ENCODE data around the gene LRMDA.
"Not testable (repeated sequence)": the region's sequence is repeated elsewhere in the genome, so short reads cannot be mapped to it uniquely, and the experiment has no call there.

Gene LRMDA

GRCh38 chr10:76138906-76139305 lies 707.5 kb downstream of the LRMDA start:
- no peak overlapping the region for H3K27ac ChIP-seq (ENCODE audit: low read depth, low read length)
- H3K79me2 ChIP-seq (ENCODE audit: control insufficient read depth, insufficient read depth, low read length, unreplicated experiment), result no peaks in the 10 kb centered on the region
- no peak overlapping the region for H3K4me3 ChIP-seq (ENCODE audit: low read depth, low read length)
- peaks cover 4% of the 10 kb centered on the region; the same call in 1 of the 2 replicates for H3K27me3 ChIP-seq (ENCODE audit: insufficient read depth, low read length)
- no peak overlapping the region for H2AFZ ChIP-seq (ENCODE audit: low read length, unreplicated experiment)
- H3K36me3 ChIP-seq (ENCODE audit: insufficient read depth, low read length), result no peaks in the 10 kb centered on the region
- H3K4me1 ChIP-seq (ENCODE audit: control insufficient read depth, insufficient read depth, low read length, unreplicated experiment), result no peaks in the 10 kb centered on the region

- Histone ChIP-seq H3K36me3 (ENCODE audit: insufficient read depth, low read length) (no peaks in the 10 kb centered on the region), H3K79me2 (ENCODE audit: control insufficient read depth, insufficient read depth, low read length, unreplicated experiment) (no peaks in the 10 kb centered on the region), H3K27me3 (ENCODE audit: insufficient read depth, low read length) (peaks cover 4% of the 10 kb centered on the region; the same call in 1 of the 2 replicates), H3K4me1 (ENCODE audit: control insufficient read depth, insufficient read depth, low read length, unreplicated experiment) (no peaks in the 10 kb centered on the region), H3K4me3 (ENCODE audit: low read depth, low read length) (no peak overlapping the region), H2AFZ (ENCODE audit: low read length, unreplicated experiment) (no peak overlapping the region), H3K27ac (ENCODE audit: low read depth, low read length) (no peak overlapping the region)
Measured at GRCh38 chr10:76139431-76139830, 708.0 kb downstream of the LRMDA start.

- H2AFZ ChIP-seq (ENCODE audit: low read length, unreplicated experiment), result no peak overlapping the region
- no peaks in the 10 kb centered on the region for H3K36me3 ChIP-seq (ENCODE audit: insufficient read depth, low read length)
- H3K4me3 ChIP-seq (ENCODE audit: low read depth, low read length), result no peak overlapping the region
- H3K27me3 ChIP-seq (ENCODE audit: insufficient read depth, low read length), result peaks cover 4% of the 10 kb centered on the region; the same call in 1 of the 2 replicates
- no peaks in the 10 kb centered on the region for H3K79me2 ChIP-seq (ENCODE audit: control insufficient read depth, insufficient read depth, low read length, unreplicated experiment)
- H3K4me1 ChIP-seq (ENCODE audit: control insufficient read depth, insufficient read depth, low read length, unreplicated experiment), result no peaks in the 10 kb centered on the region
- no peak overlapping the region for H3K27ac ChIP-seq (ENCODE audit: low read depth, low read length)
Measured at GRCh38 chr10:76141376-76141775, 710.0 kb downstream of the LRMDA start.

- not testable (repeated sequence) for H3K4me1 ChIP-seq (ENCODE audit: control insufficient read depth, insufficient read depth, low read length, unreplicated experiment); H3K27me3 ChIP-seq (ENCODE audit: insufficient read depth, low read length); H3K4me3 ChIP-seq (ENCODE audit: low read depth, low read length); H3K27ac ChIP-seq (ENCODE audit: low read depth, low read length); H3K36me3 ChIP-seq (ENCODE audit: insufficient read depth, low read length); H3K79me2 ChIP-seq (ENCODE audit: control insufficient read depth, insufficient read depth, low read length, unreplicated experiment); H2AFZ ChIP-seq (ENCODE audit: low read length, unreplicated experiment)
Measured at GRCh38 chr10:76148217-76148616, 716.8 kb downstream of the LRMDA start.

GRCh38 chr10:76149182-76149581 lies 717.8 kb downstream of the LRMDA start:
- Histone ChIP-seq H2AFZ (ENCODE audit: low read length, unreplicated experiment) (no peak overlapping the region), H3K36me3 (ENCODE audit: insufficient read depth, low read length) (no peaks in the 10 kb centered on the region), H3K27me3 (ENCODE audit: insufficient read depth, low read length) (0 out of 2 replicates have a peak, but pooled peaks cover 6% of the 10 kb centered on the region), H3K4me1 (ENCODE audit: control insufficient read depth, insufficient read depth, low read length, unreplicated experiment) (no peaks in the 10 kb centered on the region), H3K27ac (ENCODE audit: low read depth, low read length) (no peak overlapping the region), H3K79me2 (ENCODE audit: control insufficient read depth, insufficient read depth, low read length, unreplicated experiment) (no peaks in the 10 kb centered on the region), H3K4me3 (ENCODE audit: low read depth, low read length) (no peak overlapping the region)

GRCh38 chr10:76149602-76150138 lies 718.2 kb downstream of the LRMDA start:
- no peaks in the 10 kb centered on the region for H3K36me3 ChIP-seq (ENCODE audit: insufficient read depth, low read length)
- no peaks in the 10 kb centered on the region for H3K79me2 ChIP-seq (ENCODE audit: control insufficient read depth, insufficient read depth, low read length, unreplicated experiment)
- H3K4me1 ChIP-seq (ENCODE audit: control insufficient read depth, insufficient read depth, low read length, unreplicated experiment), result no peaks in the 10 kb centered on the region
- H3K27ac ChIP-seq (ENCODE audit: low read depth, low read length), result no peak overlapping the region
- H3K27me3 ChIP-seq (ENCODE audit: insufficient read depth, low read length), result peaks cover 10% of the 10 kb centered on the region
- H2AFZ ChIP-seq (ENCODE audit: low read length, unreplicated experiment), result no peak overlapping the region
- no peak overlapping the region for H3K4me3 ChIP-seq (ENCODE audit: low read depth, low read length)

- Histone ChIP-seq H3K4me3 (ENCODE audit: low read depth, low read length) (no peak overlapping the region), H3K27me3 (ENCODE audit: insufficient read depth, low read length) (peaks cover 17% of the 10 kb centered on the region), H2AFZ (ENCODE audit: low read length, unreplicated experiment) (no peak overlapping the region), H3K36me3 (ENCODE audit: insufficient read depth, low read length) (no peaks in the 10 kb centered on the region), H3K27ac (ENCODE audit: low read depth, low read length) (no peak overlapping the region), H3K79me2 (ENCODE audit: control insufficient read depth, insufficient read depth, low read length, unreplicated experiment) (no peaks in the 10 kb centered on the region), H3K4me1 (ENCODE audit: control insufficient read depth, insufficient read depth, low read length, unreplicated experiment) (no peaks in the 10 kb centered on the region)
Measured at GRCh38 chr10:76150139-76150875, 718.9 kb downstream of the LRMDA start.

- no peaks in the 10 kb centered on the region for H3K36me3 ChIP-seq (ENCODE audit: insufficient read depth, low read length)
- no peaks in the 10 kb centered on the region for H3K79me2 ChIP-seq (ENCODE audit: control insufficient read depth, insufficient read depth, low read length, unreplicated experiment)
- H3K27ac ChIP-seq (ENCODE audit: low read depth, low read length), result no peak overlapping the region
- H3K4me1 ChIP-seq (ENCODE audit: control insufficient read depth, insufficient read depth, low read length, unreplicated experiment), result no peaks in the 10 kb centered on the region
- peaks cover 19% of the 10 kb centered on the region for H3K27me3 ChIP-seq (ENCODE audit: insufficient read depth, low read length)
- H3K4me3 ChIP-seq (ENCODE audit: low read depth, low read length), result no peak overlapping the region
- H2AFZ ChIP-seq (ENCODE audit: low read length, unreplicated experiment), result no peak overlapping the region
Measured at GRCh38 chr10:76150876-76151288, 719.5 kb downstream of the LRMDA start.

GRCh38 chr10:76152186-76152585 lies 720.8 kb downstream of the LRMDA start:
- Histone ChIP-seq H3K4me3 (ENCODE audit: low read depth, low read length) (no peak overlapping the region), H3K27me3 (ENCODE audit: insufficient read depth, low read length) (peaks cover 29% of the 10 kb centered on the region), H3K27ac (ENCODE audit: low read depth, low read length) (no peak overlapping the region), H2AFZ (ENCODE audit: low read length, unreplicated experiment) (no peak overlapping the region), H3K36me3 (ENCODE audit: insufficient read depth, low read length) (no peaks in the 10 kb centered on the region), H3K4me1 (ENCODE audit: control insufficient read depth, insufficient read depth, low read length, unreplicated experiment) (no peaks in the 10 kb centered on the region), H3K79me2 (ENCODE audit: control insufficient read depth, insufficient read depth, low read length, unreplicated experiment) (no peaks in the 10 kb centered on the region)

- no peaks in the 10 kb centered on the region for H3K36me3 ChIP-seq (ENCODE audit: insufficient read depth, low read length)
- H3K27ac ChIP-seq (ENCODE audit: low read depth, low read length), result no peak overlapping the region
- peaks cover 29% of the 10 kb centered on the region for H3K27me3 ChIP-seq (ENCODE audit: insufficient read depth, low read length)
- no peak overlapping the region for H3K4me3 ChIP-seq (ENCODE audit: low read depth, low read length)
- no peak overlapping the region for H2AFZ ChIP-seq (ENCODE audit: low read length, unreplicated experiment)
- H3K4me1 ChIP-seq (ENCODE audit: control insufficient read depth, insufficient read depth, low read length, unreplicated experiment), result no peaks in the 10 kb centered on the region
- no peaks in the 10 kb centered on the region for H3K79me2 ChIP-seq (ENCODE audit: control insufficient read depth, insufficient read depth, low read length, unreplicated experiment)
Measured at GRCh38 chr10:76155961-76156360, 724.5 kb downstream of the LRMDA start.

Measured in ACC112 (cell line).